K562 (cell line): Measurements from ENCODE around the gene SMIM7. TPM values are rescaled to one million over a fixed set of nuclear protein-coding genes. Genes with fewer than 3 reads are reported as not detected.

Source experiments
- CSDE1 ChIP-seq, 2 experiments: fragments of 450-650 bp; IDR thresholded peaks; 2 replicates each; pipeline ENCODE4 v1.6.1; 2016; ENCODE audit warnings: mild to moderate bottlenecking in 1 of 2
- FOXA1 ChIP-seq: fragments of 450-650 bp; IDR thresholded peaks from 2 replicates; pipeline ENCODE4 v1.6.1; 2016; ENCODE audit warnings: mild to moderate bottlenecking, borderline replicate concordance
- MTF1 ChIP-seq: fragments of 250-450 bp; sonication (Bioruptor Pico); IDR thresholded peaks from 2 replicates; pipeline ENCODE4 v1.9.0; 2021; ENCODE audit warnings: moderate library complexity, mild to moderate bottlenecking, inconsistent platforms, borderline replicate concordance
- NFIX ChIP-seq: fragments of 250-450 bp; sonication (Bioruptor Pico); IDR thresholded peaks from 2 replicates; pipeline ENCODE4 v1.4.0; 2020; ENCODE audit warnings: low read depth, mild to moderate bottlenecking, moderate library complexity
- PHF21A ChIP-seq: fragments of 450-650 bp; IDR thresholded peaks from 2 replicates; pipeline ENCODE4 v1.6.1; 2017; ENCODE audit warnings: low read depth, borderline replicate concordance
- TAF15 ChIP-seq: fragments of 200-400 bp; formaldehyde crosslinking; IDR thresholded peaks from 2 replicates; pipeline ENCODE4 v1.6.1; 2017; ENCODE audit warnings: mild to moderate bottlenecking, low read depth, low read length, moderate library complexity
- YBX1 ChIP-seq: fragments of 450-650 bp; IDR thresholded peaks from 2 replicates; pipeline ENCODE4 v1.7.1; 2016; ENCODE audit warnings: mild to moderate bottlenecking
- ZFP91 ChIP-seq: sonication (generic); formaldehyde crosslinking; IDR thresholded peaks from 2 replicates; pipeline ENCODE4 v1.8.0; 2022; ENCODE audit warnings: mild to moderate bottlenecking, missing genetic modification reagents
- polyA plus RNA-seq, 8 experiments: library from polyadenylated mRNA; depleted of rRNA in 4 of 8; stranded (reverse) in 5 of 8; unstranded in 3 of 8; fragments of >200 nt; fragmentation: Nextera tagmentation in 2 of 8; fragmentation: Illumina TruSeq in 1 of 8; extraction: Ambion mirVana in 2 of 8; extraction: Trizol in 1 of 8; gene quantifications; 2 replicates each; pipeline versions ENCODE4 v1.2.1 to v1.2.3, GENCODE V29; 2011 to 2014; ENCODE audit warnings: inconsistent platforms in 1 of 8, missing spikeins in 1 of 8
- total RNA-seq, 7 experiments: library from RNA; depleted of rRNA in 6 of 7; stranded (reverse); fragments of >200 nt in 6 of 7; fragmentation: Illumina TruSeq in 2 of 7; extraction: Trizol in 2 of 7; gene quantifications; 2 replicates each; pipeline versions ENCODE4 v1.2.1 to v1.2.3, GENCODE V29; 2011 to 2021; ENCODE audit warnings: low replicate concordance in 1 of 7
- TF ChIP-seq, protein P1 (sequence below): fragments of 250-450 bp; sonication (Bioruptor Pico); IDR thresholded peaks from 2 replicates; pipeline ENCODE4 v1.9.0; 2021; ENCODE audit warnings: mild to moderate bottlenecking
- TF ChIP-seq, protein P2 (sequence below): fragments of 250-450 bp; sonication (Bioruptor Pico); IDR thresholded peaks from 2 replicates; pipeline ENCODE4 v1.9.0; 2021; ENCODE audit warnings: mild to moderate bottlenecking, inconsistent platforms

Gene SMIM7
- total and polyA plus RNA-seq, 9 of the 15 experiments (the other 6 are each of a cell fraction or from before 2014, with no cell fraction given) = 55.3 to 265 (median 107) TPM

DNA sequence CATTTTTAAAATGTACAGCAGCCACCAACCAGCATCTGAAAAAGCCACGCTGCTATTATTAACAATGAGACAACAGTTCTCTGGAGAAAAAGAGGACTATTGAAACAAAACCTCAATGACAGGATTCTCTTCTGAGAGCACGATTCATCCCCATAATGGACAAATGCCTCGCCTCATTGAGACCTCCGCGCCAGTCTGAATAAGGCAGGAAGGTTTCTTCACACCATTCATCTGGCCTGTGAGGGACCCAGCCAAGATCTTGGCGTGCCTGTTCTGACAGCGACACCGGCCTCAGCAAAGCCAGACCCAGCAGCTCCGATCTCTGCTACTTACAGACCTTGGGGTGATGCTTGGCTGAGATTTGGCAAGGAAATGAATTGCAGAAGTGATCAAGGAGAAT lies 14.8 kb downstream of the SMIM7 start (continued):
- TF ChIP-seq TAF15 = no peak
- TF ChIP-seq PHF21A = no peak
- TF ChIP-seq, protein P1, sequence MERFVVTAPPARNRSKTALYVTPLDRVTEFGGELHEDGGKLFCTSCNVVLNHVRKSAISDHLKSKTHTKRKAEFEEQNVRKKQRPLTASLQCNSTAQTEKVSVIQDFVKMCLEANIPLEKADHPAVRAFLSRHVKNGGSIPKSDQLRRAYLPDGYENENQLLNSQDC (CRISPR knock-in tag) = no peak
- no peak for TF ChIP-seq ZFP91 (CRISPR knock-in tag)
- TF ChIP-seq FOXA1 = no peak
- TF ChIP-seq, protein P2, sequence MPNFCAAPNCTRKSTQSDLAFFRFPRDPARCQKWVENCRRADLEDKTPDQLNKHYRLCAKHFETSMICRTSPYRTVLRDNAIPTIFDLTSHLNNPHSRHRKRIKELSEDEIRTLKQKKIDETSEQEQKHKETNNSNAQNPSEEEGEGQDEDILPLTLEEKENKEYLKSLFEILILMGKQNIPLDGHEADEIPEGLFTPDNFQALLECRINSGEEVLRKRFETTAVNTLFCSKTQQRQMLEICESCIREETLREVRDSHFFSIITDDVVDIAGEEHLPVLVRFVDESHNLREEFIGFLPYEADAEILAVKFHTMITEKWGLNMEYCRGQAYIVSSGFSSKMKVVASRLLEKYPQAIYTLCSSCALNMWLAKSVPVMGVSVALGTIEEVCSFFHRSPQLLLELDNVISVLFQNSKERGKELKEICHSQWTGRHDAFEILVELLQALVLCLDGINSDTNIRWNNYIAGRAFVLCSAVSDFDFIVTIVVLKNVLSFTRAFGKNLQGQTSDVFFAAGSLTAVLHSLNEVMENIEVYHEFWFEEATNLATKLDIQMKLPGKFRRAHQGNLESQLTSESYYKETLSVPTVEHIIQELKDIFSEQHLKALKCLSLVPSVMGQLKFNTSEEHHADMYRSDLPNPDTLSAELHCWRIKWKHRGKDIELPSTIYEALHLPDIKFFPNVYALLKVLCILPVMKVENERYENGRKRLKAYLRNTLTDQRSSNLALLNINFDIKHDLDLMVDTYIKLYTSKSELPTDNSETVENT (CRISPR knock-in tag) = no peak
- TF ChIP-seq YBX1 = no peak
- no peak for TF ChIP-seq NFIX (CRISPR knock-in tag)
- TF ChIP-seq CSDE1 (IDR thresholded peaks at IDR 0.05) = no peak
- TF ChIP-seq MTF1 (CRISPR knock-in tag) = no peak
